ENCODE data around the gene IVD.
A peak's percentile ranks its signal among the peaks of the same experiment; 100 is the strongest.
"Not testable (repeated sequence)": the region's sequence is repeated elsewhere in the genome, so short reads cannot be mapped to it uniquely, and the experiment has no call there.

Gene IVD

DNA sequence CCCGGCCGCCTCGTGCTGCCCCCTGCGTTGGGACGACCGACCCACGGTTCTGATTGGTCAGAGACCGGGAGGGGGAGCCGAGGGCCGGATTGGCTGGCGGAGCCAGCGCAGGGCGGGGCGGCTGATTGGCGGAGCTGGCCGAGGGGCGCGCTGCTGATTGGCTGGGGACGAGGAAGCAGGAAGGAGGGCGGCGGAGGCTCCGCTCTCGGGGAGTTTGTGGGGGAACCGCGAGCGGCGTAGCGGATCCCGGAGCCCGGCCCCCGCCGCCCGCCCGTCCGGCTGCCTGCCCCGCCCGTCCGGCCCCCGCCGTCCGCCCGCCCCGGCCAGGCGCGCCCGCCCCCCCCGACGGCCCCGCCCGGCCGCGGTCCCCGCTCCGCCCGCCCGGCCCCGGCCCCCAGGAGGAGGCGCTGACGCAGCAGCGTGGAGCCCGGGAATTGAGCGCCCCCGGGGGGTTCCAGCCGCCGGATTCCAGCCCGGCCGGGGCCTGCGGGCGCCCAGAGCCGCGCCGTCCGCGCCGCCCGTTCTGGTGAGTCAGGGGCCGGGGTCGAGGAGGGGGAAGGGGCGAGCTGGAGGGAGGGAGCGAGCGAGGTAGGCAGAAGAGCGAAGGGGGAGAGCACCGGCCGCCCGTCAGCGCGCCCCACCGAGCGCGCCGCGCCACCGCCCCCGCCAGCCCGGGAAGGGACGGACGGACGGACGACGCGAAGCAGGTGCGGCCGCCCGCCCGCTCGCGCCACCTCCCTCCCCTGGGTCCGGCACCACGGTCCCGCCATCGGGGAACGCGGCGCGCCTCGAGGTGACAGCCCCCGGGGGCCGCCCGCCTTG is 35.4 kb downstream of the IVD start, which contains the start of gene BAHD1:
Gene BAHD1 (plus strand): TSS at position 211 of the 822 bp plus-strand sequence. CDS start 17,512 bp downstream, outside the sequence.
- DNase-seq: peak; percentile 74

DNA sequence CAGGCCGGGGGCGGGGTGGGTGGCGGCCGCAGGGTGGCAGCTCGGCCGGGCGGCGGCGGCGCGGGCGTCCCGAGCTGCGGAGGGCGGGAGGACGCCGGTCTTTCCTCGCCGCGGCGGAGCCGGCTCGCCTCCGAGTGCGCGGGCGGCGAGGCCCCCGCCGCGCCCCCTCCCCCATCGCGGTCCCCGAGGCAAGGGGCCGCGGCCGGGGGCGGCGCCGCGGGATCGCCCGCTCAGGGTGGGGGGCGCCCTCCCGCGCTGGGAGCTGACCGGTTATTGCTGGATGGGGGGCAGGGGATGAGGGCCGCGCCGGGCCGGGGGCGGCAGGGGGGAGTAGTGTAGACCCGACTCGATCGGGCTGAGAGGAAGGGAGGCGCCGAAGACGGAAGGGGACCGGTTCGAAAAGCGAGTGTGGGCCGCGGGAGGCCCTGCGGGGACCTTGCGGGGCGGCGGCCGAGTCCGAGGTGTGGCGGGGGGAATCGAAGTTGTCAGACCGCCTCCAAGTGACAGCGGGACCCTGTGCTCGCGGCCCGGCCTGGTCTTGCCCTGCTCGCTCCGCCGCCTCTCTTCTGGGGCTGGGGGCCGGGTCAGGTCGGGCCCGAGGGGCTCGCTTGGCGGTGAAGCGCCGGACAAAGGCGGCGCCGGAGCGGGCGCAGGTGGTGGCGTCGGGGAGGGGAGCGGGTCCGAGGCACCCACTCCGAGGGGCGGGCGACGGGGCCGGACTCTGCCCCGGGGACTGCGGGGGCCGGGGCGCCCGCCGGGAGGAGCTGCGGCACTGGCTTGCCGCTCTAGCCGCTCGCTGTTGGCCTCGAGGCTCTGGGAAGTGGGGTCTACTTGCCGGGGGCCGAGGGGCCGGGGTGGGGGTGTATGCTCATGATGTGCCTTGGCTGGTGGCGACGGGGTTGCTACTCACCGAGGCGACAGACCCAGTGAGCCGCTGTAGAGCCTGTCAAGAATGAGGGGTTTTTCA is 36.3 kb downstream of the IVD start:
- DNase-seq: no peak

DNA sequence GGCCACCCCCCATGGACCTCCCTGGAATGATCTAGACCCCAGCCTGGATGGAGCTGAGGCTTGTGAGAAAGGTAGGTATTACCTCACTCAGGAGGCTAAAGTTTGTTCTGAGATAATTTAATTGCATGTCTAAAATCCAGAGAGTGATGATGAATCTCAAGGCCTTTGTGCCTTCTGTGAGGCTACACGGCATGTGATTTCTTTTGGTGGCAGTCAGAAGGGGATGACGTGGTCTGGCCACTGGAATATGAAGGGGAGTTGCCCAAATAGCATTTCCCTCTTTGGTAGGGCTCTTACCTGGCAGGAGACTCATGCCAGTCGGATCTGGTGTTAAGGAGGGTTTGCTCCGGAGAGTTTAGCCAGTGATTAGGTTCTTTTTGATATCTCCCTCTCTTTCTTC is 37.7 kb downstream of the IVD start:
- no peak for DNase-seq

DNA sequence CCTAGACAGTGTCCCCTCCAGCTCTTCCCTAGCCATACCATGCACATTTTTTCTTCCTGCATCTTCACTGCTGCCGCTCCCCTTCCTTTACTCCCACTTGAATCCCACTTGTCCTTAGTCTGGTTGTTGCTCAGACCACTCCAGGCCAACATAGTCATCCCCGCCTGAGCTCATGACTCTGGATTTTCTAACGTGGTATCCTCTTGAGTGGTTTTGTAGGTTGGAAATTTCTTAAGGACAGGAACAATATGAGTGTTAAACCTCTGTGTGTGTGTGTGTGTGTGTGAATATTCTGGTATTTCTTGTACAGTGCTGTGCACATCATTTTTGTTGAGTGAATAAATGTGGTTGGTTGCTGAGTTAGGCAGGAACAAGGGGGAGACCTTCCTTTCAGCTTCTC is 38.3 kb downstream of the IVD start:
- DNase-seq: no peak

DNA sequence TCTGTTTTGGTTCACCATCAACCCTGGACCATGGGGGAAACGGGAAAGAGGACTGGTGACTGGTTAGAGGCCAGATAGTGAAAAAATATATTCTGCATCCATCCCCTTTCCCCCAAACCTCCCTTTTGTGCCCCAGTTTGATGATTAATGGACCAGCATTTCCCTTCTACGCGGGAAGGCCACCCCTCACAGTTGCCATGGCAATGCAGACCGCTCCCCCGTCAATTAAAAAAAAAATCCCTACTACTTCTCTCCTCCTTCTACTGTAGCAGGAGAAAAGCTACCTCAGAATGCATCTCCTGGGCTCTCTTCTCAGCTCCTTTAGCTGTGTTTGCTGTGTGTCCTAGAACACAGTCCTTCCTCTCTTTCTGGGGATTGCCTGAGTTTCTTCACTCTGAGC is 39.1 kb downstream of the IVD start:
- DNase-seq: no peak

DNA sequence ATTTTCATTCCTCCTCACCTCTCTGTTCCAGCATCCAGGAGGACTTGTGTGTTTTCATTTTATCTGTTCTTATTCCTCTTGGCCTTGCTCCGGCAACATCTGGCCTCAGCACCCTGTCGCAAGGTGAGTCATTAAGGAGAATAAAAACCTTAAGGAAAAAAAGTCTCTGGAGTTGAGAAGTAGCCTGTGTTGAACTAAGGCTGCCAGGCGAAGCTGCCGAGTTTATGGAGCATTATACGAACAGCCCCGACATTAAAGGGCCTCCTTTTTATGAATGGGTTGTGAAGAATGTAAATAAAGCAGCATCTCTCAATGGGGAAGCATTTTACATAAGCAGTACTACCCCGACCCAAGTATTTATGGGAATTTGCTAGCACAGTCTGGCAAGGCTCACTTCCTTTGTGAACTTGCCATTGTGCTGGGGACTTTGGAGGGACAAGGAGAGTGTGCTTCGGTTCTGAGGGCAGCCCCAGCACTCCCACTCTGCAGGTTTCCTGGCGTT is 39.9 kb downstream of the IVD start:
- DNase-seq: no peak

DNA sequence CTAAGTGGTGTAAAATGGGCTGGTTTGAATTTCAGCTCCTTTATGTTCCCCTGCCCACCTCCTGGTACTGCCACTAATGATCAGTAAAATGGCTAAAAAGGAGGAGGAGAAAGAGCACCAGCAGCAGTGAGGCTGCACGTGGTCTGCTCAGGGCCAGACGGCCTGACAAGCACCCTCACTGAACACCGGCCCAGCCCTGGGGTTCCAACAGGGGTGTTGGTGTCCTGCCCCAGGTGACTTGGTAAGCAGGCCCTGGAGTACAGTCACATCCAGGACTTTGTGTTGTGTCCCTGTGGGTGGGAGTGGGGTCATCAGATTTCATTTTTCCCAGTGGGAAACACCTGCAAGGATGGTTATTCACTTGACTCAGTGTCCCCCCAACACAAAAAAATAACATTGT is 40.5 kb downstream of the IVD start:
- DNase-seq: no peak

DNA sequence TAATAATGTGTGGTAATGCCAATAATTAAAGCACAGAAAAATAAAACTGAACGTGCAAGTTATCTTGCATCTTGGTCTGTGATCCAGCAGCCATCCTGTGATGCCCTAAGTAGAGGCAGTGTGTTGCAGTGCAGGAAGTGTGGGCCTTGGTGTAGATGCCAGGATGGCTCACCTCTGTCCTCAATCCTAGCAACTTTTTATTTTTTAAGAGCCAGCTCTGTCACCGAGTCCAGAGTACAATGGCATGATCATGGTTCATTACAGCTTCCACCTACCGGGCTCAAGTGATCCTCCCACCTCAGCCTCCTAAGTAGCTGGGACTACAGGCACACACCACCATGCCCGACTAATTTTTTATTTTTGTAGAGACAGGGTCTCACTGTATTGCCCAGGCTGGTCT is 42.8 kb downstream of the IVD start:
- DNase-seq: no peak

DNA sequence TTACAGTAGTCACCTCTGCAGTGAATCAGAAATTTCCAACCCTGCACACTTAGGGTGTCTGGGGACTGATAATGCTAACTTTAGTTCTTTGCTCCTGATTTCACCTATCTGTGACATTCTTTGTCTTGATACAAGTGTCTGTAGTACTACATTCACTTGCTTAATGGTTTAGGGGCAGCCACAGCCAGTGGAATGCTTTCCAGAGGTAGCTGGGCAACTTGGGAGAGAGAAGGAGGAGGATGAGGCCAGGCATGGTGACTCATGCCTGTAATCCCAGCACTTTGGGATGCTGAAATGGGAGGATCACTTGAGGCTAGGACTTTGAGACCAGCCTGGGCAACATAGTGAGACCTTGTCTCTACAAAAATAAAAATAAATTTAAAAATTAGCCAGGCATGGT is 43.7 kb downstream of the IVD start:
- no peak for DNase-seq

DNA sequence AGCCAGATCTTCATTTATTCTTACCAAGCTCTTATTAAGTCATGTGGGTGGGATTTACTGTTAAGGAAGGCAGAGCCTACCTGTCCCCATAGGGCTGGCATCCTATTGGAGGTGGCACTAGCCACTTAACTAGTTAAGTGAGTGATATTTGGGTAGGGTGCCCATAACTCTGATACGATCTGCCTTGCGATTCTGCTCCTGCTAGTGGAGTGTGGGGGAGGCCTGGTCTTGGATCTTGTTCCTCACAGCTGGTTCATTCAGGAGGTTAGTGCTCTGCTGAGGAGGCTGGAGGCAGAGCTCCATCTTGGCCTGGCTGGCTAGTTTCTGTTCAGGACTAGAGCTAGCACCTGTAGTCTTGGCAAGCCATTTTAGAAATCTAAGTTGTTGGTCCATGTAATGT is 44.5 kb downstream of the IVD start:
- DNase-seq: no peak

DNA sequence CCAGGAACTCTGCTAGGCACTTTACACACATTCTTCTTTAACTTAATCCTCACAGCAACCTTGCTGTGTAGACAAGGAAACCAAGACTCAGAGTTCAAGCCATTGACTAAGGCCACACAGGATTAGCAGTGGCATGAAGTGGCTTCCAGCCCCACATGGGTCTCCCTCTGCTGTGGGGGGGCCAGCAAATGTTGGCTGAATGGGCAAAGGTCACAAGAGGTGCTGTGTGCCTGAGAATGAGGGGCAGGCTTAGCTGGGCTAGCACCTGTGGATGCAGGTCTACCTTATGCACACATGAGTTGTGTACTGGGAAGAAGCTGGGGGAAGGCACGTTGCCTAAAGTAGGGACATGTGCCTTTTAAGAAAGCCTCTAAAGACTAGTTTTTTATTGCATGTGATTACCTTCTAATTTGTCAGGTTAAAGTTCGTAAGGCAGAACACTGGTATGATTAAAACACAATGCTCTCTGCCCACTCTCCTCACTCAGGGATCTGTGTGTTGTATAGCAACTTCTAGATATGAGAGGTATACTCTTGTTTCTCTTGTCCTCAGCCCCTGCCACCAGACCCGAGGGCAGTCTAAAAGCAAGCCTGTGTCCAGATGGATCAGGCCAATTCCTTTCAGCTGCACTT is 46.0 kb downstream of the IVD start:
- DNase-seq: no peak

DNA sequence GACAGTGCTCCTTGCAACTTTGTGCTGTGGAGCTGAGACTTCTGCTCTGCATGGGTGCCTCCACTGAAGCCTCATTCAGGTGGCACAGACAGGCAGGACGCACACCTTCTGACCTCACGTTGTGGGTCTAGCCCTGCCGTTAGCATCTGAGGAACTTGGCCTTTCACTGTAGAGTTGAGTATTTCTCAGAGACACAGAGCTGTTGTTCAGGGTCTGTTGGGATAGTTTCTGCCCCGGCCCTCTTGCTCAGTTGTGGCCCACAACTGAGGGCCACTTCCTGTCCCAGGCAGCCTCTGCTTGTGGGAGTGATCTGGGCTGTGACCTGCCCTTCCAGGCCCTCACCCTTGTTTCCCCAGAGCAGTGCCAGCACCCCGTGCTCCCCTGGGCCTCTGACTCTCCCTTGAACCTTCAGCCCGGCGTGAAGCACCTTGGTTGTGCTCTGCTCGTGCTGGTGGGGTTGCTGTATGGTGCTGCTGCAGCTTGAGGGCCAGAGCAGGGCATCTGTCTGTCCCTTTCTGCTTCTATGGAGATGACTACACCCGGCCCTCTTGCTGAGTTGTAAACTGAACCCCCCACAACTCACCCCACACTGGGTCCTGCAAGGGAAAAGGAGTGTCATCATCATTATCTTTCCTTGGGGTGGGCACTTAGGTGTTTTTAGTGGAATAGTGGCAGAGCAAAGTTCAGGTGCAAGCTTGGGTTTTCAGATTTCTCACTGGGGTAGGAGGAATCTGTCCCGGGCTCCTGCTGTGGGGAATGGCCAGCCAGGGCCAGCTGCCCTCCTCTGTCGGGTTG is 46.9 kb downstream of the IVD start:
- no peak for DNase-seq

DNA sequence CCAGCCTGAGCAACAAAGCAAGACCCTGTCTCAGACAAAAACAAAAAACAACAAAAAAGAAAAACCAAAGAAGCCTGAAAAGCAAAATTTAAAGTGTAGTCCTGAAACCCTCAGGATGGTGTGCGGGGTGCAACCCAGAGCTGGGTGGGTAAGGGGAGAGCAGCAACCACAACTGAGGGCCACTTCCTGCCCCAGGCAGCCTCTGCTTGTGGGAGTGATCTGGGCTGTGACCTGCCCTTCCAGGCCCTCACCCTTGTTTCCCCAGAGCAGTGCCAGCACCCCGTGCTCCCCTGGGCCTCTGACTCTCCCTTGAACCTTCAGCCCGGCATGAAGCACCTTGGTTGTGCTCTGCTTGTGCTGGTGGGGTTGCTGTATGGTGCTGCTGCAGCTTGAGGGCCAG is 48.3 kb downstream of the IVD start:
- not testable (repeated sequence) for DNase-seq

DNA sequence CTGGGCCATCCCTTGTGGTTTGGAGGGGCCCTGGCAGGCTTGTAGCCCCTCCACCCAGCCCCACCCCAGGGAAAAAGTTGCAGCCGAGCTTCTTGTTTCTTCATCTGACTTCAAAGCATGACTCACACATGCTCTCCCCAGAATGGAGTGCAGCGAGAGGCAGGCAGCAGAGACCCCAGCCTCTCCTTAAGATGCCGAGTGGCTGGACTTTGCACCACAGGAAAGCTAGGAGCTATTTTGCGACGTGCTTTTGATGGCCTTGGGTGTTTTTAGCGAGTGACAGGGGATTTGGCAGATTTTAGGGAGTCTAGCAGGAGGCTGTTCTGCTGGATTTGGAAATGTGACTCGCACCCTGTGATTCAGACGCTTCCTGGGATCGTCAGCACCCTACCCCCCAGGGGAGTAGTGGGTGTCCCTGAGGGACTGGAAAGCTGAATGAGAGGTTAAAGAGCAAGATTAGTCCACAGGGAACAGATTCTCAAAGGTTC is 49.4 kb downstream of the IVD start:
- no peak for DNase-seq

DNA sequence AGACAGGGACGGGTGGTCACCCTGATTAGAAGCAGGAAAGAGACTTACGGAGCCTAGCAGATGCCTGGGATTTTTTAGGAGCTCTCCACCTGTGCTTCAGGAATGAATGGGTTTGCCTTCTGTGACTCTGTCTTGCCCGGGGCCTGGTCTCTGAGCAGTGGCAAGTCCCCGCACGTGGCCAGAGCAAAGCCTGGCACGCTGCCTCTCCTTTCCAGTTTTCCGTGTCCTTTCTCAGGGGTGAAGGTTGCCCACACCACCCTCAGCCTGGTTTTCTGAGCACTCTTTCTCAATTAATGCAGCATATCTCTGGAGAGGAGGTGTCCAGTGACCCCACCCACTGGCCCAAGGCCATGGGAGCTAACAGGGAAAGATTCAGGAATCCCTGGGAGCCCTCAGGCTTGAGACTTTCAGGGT is 50.7 kb downstream of the IVD start:
- no peak for DNase-seq

DNA sequence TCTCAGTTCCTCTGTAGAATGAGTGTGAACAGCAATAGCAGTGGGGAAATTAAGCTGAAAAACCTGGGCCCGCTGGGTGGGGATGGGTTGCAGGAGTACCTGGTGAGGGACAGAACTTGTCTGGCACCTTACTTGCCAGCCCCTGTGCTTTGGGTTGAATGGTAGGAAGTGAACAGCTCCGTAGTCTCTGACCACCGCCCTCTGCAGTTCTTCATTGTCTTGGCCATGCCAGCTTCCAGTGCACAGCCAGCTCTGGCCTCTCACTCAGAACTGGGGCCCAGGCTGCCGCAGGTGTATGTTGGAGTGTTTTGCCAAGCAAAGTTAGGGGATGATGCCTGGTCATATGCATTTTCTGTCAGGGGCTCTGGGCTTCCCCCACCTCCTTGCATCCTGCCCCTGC is 51.1 kb downstream of the IVD start:
- DNase-seq: no peak

DNA sequence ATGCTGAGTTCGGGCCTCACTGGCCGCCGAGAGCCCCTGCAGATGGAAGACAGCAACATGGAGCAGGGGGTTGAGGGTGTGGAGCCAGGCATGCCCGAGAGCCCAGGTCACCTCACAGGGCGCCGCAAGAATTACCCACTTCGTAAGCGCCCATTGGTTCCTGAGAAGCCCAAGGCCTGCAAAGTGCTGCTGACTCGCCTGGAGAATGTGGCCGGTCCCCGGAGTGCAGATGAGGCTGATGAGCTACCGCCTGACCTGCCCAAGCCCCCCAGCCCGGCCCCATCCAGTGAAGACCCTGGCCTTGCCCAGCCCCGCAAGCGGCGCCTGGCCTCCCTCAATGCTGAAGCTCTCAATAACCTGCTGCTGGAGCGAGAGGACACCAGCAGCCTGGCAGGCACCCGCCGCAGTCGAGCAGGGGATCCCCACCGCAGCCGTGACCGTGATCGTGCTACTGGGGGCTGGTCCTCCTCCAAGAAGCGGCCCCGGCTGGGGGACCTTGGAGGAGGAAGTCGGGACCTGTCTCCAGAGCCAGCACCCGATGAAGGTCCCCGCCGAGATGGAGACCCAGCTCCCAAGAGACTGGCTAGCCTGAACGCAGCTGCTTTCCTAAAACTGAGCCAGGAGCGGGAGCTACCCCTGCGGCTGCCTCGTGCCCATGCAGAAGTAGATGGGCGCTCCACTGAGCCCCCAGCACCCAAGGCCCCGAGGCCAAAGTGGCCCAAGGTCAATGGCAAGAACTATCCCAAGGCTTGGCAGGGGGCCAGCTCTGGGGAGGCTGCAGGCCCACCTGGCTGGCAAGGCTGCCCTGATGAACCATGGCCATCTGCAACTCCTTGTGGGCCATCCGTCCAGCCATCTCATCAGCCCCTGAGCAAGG is 53.1 kb downstream of the IVD start:
- DNase-seq: no peak

DNA sequence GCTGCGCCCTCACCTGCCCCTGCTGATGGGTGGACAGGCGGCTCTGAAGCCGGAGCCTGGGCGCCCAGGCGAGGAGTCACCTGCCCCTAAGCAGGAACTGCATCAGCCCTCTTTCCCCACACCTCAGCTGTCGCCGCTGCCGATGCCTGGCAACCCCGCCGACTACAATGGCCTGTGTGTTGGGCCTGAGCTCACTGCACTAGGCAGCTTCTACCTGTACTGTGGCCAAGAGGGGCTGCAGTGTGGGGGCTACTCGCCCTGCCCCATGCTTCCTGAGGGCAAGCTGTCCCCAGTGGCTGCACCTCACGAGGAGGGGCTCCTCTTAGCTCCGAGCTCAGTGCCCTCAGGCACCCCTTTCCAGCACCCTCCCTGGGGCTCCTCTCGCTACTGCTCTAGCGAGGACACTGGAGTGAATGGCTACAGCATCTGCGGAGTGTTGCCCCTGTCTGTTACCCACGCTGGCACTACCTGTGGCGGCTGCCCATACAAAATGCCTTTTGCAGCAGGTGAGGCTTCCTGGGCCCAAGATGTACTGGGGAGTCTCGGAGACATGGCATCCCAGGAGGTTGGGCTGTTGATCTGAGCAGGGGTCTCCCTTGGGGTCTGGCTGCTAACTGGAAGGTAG is 53.9 kb downstream of the IVD start:
- no peak for DNase-seq

DNA sequence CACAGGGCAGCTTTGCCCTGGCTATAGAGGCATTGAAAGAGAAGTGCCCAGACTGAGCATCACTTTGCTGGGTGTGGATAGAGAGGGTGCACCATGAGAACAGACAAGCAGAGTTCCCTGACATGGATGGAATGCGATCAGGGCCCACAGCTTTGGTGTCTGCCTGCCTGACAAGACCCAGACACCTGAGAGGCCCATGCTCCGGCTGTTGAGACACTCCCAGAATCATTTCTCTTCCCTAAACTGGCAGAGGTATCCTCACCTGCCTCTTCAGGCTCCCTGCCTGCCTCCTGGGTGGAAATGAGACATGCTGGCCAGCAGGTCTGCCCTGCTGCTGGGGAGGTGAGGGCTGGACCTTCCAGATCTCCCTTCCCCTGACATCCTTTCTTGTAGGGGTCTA is 54.8 kb downstream of the IVD start:
- no peak for DNase-seq

DNA sequence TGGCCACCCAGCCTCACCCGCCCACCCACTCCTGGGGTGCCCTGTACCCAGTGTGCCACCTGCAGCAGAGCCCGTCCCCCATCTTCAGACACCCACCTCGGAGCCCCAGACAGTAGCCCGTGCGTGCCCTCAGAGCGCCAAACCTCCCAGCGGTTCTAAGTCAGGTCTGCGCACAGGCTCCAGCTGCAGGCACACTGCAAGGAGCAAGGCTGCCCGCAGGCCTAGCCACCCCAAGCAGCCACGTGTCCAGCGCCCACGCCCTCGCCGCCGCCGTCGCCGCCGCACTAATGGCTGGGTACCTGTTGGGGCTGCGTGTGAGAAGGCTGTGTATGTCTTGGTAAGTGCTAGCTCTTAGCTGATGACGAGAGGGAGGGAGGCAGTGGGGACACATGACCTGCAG is 56.4 kb downstream of the IVD start:
- DNase-seq: no peak

DNA sequence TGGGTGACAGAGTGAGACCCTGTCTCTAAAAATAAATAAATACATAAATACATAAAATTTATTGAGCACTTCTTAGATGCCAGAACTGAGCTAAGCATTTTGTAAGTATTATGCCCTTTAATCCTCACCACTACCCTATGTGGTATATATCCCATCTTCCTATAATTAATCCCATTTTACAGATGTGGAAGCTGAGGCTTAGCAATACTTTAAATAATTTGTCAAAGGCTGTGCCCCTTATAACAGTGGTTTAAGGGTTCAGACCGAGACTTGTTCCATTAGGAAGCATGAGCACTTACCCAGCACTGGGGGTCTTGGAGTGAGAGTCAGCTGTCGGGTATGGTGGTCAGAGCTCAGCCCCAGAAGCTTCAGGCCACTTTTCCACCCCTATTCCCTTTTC is 57.7 kb downstream of the IVD start:
- DNase-seq: no peak
